ENCODE measurements around the gene SLC44A5.

SLC44A5 gene

DNA sequence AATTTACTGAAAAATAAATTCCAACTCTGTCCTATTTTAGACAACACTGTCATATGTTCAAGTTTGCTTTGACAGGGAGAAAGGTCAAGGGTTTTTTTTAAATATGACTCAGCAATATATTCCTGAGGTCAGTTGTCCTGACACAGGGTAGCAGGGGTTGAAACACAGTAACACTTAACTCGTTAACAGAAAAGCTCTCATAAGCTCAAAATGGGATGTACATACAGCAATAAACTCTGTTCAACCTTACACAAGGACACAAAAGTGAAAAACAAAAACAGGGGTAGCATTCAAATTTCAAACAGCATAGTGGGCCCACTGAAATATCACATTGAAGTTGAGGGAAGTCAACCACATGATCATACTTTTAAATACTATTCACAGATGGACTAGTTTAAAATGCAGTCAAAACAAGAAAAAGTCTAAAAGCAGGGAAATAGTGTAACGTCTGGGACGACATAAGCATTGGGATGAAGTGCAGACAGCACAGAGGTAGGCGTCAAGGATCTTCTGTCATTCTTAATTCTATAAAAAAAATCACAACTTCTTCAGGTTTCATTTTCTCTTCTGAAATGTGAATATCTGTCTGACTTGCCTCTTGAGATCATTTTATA, 89.9 kb downstream of the SLC44A5 start:
- Histone ChIP-seq H3K4me1 (ENCODE audit: control insufficient read depth in 1 of 2, insufficient read depth in 1 of 2, low read depth in 1 of 2, low read length in 1 of 2) (no peaks in the 10 kb centered on the region), H3K27ac (no peak overlapping the region), H3K9me3 (no peaks in the 10 kb centered on the region), H3K27me3 (no peaks in the 10 kb centered on the region), H3K36me3 (no peaks in the 10 kb centered on the region), H3K4me3 (ENCODE audit: low read depth in 1 of 2, low read length in 1 of 2) (no peak overlapping the region)
- no peak for TF ChIP-seq CTCF (IDR thresholded peaks at IDR 0.05)

GRCh38 chr1:75519651-75520427, 91.1 kb downstream of the SLC44A5 start:
- Histone ChIP-seq H3K27me3 (no peaks in the 10 kb centered on the region), H3K4me3 (ENCODE audit: low read depth in 1 of 2, low read length in 1 of 2) (no peak overlapping the region)

GRCh38 chr1:75518686-75519085, 92.2 kb downstream of the SLC44A5 start:
- Histone ChIP-seq H3K4me3 (ENCODE audit: low read depth in 1 of 2, low read length in 1 of 2) (no peak overlapping the region), H3K4me1 (ENCODE audit: control insufficient read depth in 1 of 2, insufficient read depth in 1 of 2, low read depth in 1 of 2, low read length in 1 of 2) (no peaks in the 10 kb centered on the region), H3K9me3 (no peaks in the 10 kb centered on the region), H3K27ac (no peak overlapping the region), H3K27me3 (no peaks in the 10 kb centered on the region), H3K36me3 (no peaks in the 10 kb centered on the region)
- no peak for TF ChIP-seq CTCF (IDR thresholded peaks at IDR 0.05)

More at GRCh38 chr1:75519651-75520427, 91.1 kb downstream of the SLC44A5 start:
- TF ChIP-seq CTCF (IDR thresholded peaks at IDR 0.05) = no peak
- Histone ChIP-seq H3K27ac (no peak overlapping the region), H3K9me3 (no peaks in the 10 kb centered on the region), H3K4me1 (ENCODE audit: control insufficient read depth in 1 of 2, insufficient read depth in 1 of 2, low read depth in 1 of 2, low read length in 1 of 2) (no peaks in the 10 kb centered on the region), H3K36me3 (no peaks in the 10 kb centered on the region)

- H3K27me3 ChIP-seq = no peaks in the 10 kb centered on the region
- no peak overlapping the region for H3K4me3 ChIP-seq (ENCODE audit: low read depth in 1 of 2, low read length in 1 of 2)
- no peak overlapping the region for H3K27ac ChIP-seq
- no peaks in the 10 kb centered on the region for H3K36me3 ChIP-seq
- no peaks in the 10 kb centered on the region for H3K4me1 ChIP-seq (ENCODE audit: control insufficient read depth in 1 of 2, insufficient read depth in 1 of 2, low read depth in 1 of 2, low read length in 1 of 2)
- no peaks in the 10 kb centered on the region for H3K9me3 ChIP-seq
- no peak for TF ChIP-seq CTCF (IDR thresholded peaks at IDR 0.05)
These were observed 96.6 kb downstream of the SLC44A5 start for GRCh38 chr1:75514270-75514669.

DNA sequence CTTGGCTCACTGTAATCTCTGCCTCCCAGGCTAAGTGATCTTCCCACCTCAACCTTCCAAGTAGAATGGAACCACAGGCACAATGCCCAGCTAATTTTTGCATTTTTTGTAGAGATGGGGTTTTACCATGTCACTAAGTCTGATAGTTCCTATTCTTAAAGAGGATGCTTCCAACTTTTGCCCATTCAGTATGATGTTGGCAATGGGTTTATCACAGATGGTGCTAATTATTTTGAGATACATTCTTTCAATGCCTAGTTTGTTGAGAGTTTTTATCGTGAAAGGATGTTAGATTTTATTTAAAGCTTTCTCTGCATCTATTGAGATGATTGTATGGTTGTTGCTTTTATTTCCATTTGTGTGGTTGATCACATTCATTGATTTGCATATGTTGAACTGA, 103.9 kb downstream of the SLC44A5 start:
- Histone ChIP-seq H3K4me1 (ENCODE audit: control insufficient read depth in 1 of 2, insufficient read depth in 1 of 2, low read depth in 1 of 2, low read length in 1 of 2) (no peaks in the 10 kb centered on the region), H3K9me3 (no peaks in the 10 kb centered on the region), H3K27ac (no peak overlapping the region), H3K27me3 (no peaks in the 10 kb centered on the region), H3K4me3 (ENCODE audit: low read depth in 1 of 2, low read length in 1 of 2) (no peak overlapping the region), H3K36me3 (no peaks in the 10 kb centered on the region)
- TF ChIP-seq CTCF (IDR thresholded peaks at IDR 0.05) = no peak

All from neutrophil (primary cell).